PC-3 (cell line): ENCODE data around the gene CSRNP3. TPM values are rescaled to one million over a fixed set of nuclear protein-coding genes. Genes with fewer than 3 reads are reported as not detected.

Source experiments
- ATAC-seq: fragments of 200-7000 bp; cut with Tn5 transposase; 2 replicates; pipeline ENCODE4 v1.9.1; 2020; ENCODE audit warnings: mild to moderate bottlenecking, moderate library complexity
- Bru-seq: library from RNA; stranded (reverse); fragments of 400-500 nt; gene quantifications from one replicate; lab custom pipeline; 2021; lab: Mats Ljungman, UMichigan
- BruChase-seq, 2 experiments: library from RNA; stranded (reverse); fragments of 400-500 nt; gene quantifications; one replicate each; lab custom pipeline; 2021; lab: Mats Ljungman, UMichigan
- BruUV-seq: library from RNA; stranded (reverse); fragments of 400-500 nt; replicated peaks from 2 replicates; lab custom pipeline; 2021; lab: Mats Ljungman, UMichigan
- CTCF ChIA-PET: fragments of 300-600 bp; sonication (Branson Sonifier 250); formaldehyde crosslinking; loops from one replicate; lab custom pipeline; 2022; ENCODE audit warnings: antibody characterized with exemption; lab: Charles Lee
- POLR2A ChIA-PET: fragments of 300-600 bp; sonication (Branson Sonifier 250); formaldehyde crosslinking; loops from one replicate; lab custom pipeline; 2022; ENCODE audit warnings: antibody characterized with exemption; ENCODE audit not compliant: unreplicated experiment; lab: Charles Lee
- DNase-seq: peaks from one replicate; pipeline ENCODE4 v3.0.0-alpha.2; 2015
- H2AFZ ChIP-seq: fragments of 300-600 bp; sonication (generic); 2 replicates; pipeline ENCODE4 v1.6.0; 2016; ENCODE audit warnings: antibody characterized with exemption, low read length
- H3F3A ChIP-seq: fragments of 300-600 bp; sonication (generic); one replicate; pipeline ENCODE4 v1.6.0; 2017; ENCODE audit warnings: antibody characterized with exemption, low read length, control low read depth, mild to moderate bottlenecking; ENCODE audit not compliant: unreplicated experiment
- H3K27ac ChIP-seq: fragments of 300-600 bp; sonication (generic); 2 replicates; pipeline ENCODE4 v1.5.1; 2016; ENCODE audit warnings: mild to moderate bottlenecking, low read length
- H3K27me3 ChIP-seq: fragments of 300-600 bp; sonication (generic); 2 replicates; pipeline ENCODE4 v1.6.1; 2016; ENCODE audit warnings: low read length, mixed read lengths
- H3K36me3 ChIP-seq: fragments of 300-600 bp; sonication (generic); 2 replicates; pipeline ENCODE4 v1.6.1; 2016; ENCODE audit warnings: low read depth, mixed run types, low read length, mixed read lengths
- H3K4me1 ChIP-seq: fragments of 300-600 bp; sonication (generic); 2 replicates; pipeline ENCODE4 v1.5.1; 2016; ENCODE audit warnings: low read length; ENCODE audit not compliant: insufficient read depth
- H3K4me2 ChIP-seq: fragments of 300-600 bp; sonication (generic); 2 replicates; pipeline ENCODE4 v1.6.0; 2016; ENCODE audit warnings: low read length
- H3K4me3 ChIP-seq: fragments of 300-600 bp; sonication (generic); 2 replicates; pipeline ENCODE4 v1.5.1; 2016; ENCODE audit warnings: mild to moderate bottlenecking, low read length, mixed read lengths
- H3K79me2 ChIP-seq: fragments of 300-600 bp; sonication (generic); 2 replicates; pipeline ENCODE4 v1.6.1; 2017; ENCODE audit warnings: low read length, mixed read lengths
- H3K9ac ChIP-seq: fragments of 300-600 bp; sonication (generic); 2 replicates; pipeline ENCODE4 v1.6.0; 2016; ENCODE audit warnings: mild to moderate bottlenecking, low read length
- H3K9me2 ChIP-seq: fragments of 300-600 bp; sonication (generic); replicated peaks from 2 replicates; pipeline ENCODE4 v1.6.1; 2016; ENCODE audit warnings: mixed run types, low read length, mixed read lengths
- H3K9me3 ChIP-seq: fragments of 300-600 bp; sonication (generic); 2 replicates; pipeline ENCODE4 v1.6.1; 2016; ENCODE audit warnings: low read length, mixed read lengths
- H4K20me1 ChIP-seq: fragments of 300-600 bp; sonication (generic); 2 replicates; pipeline ENCODE4 v1.6.1; 2016; ENCODE audit warnings: low read length, mixed read lengths
- CTCF ChIP-seq: fragments of 300-600 bp; sonication (generic); conservative IDR thresholded peaks from 2 replicates; pipeline ENCODE4 v1.5.1; 2017; ENCODE audit warnings: antibody characterized with exemption, low read depth, mild to moderate bottlenecking, low read length
- EZH2 ChIP-seq: fragments of 300-600 bp; sonication (generic); IDR thresholded peaks from one replicate; pipeline ENCODE4 v1.6.1; 2017; ENCODE audit warnings: antibody characterized with exemption, mild to moderate bottlenecking, low read length; ENCODE audit not compliant: unreplicated experiment
- EZH2phosphoT487 ChIP-seq: fragments of 300-600 bp; sonication (generic); IDR thresholded peaks from 2 replicates; pipeline ENCODE4 v1.6.1; 2018; ENCODE audit warnings: mild to moderate bottlenecking, antibody characterized with exemption, low read length, borderline replicate concordance
- intact Hi-C: fragments of 100-400 bp; cut with micrococcal nuclease; formaldehyde crosslinking; loops from 2 replicates; pipeline ENCODE4 v1.9.0; 2023
- long read RNA-seq: library from polyadenylated mRNA; unstranded; transcript quantifications from one replicate; pipeline ENCODE4 v2.0.0, GENCODE V29; 2021; ENCODE audit not compliant: unreplicated experiment
- total RNA-seq: library from RNA; depleted of rRNA; stranded (reverse); fragments of >200 nt; gene quantifications from 2 replicates; pipeline ENCODE4 v1.2.3, GENCODE V29; 2014; rRNA removed

Gene CSRNP3
- total RNA-seq (2.2 and 8.3 TPM in 2 replicates), Bru-seq, nascent RNA (percentile 88 among the genes with signal in this experiment), BruChase-seq, experiment 1, labeled RNA remaining after a 6-hour chase (percentile 67 among the genes with signal in this experiment), BruChase-seq, experiment 2, labeled RNA remaining after a 2-hour chase (percentile 87 among the genes with signal in this experiment)
- long read RNA-seq, transcript CSRNP3-205 (7 exons, 1,688 nt) = major isoform, 24 of 71 reads
- long read RNA-seq, partial matches to known transcripts = 12 of 71 reads
- long read RNA-seq, other reads (novel, unspliced or antisense) = 35 of 71 reads

- Histone ChIP-seq H3F3A (no peaks in the 10 kb centered on the region), H4K20me1 (no peaks in the 10 kb centered on the region), H3K27ac (no peak within 1 kb of the TSS), H3K4me2 (peak within 1 kb of the TSS; percentile 82), H3K4me1 (peaks cover 24% of the 10 kb centered on the region; the same call in 1 of the 2 replicates), H3K9me2 (no peaks in the 10 kb centered on the region), H2AFZ (peak within 1 kb of the TSS; percentile 82), H3K79me2 (peaks cover 6% of the 10 kb centered on the region; the same call in 1 of the 2 replicates), H3K36me3 (no peaks in the 10 kb centered on the region), H3K27me3 (no peaks in the 10 kb centered on the region), H3K4me3 (peak within 1 kb of the TSS; percentile 73), H3K9ac (peak within 1 kb of the TSS; percentile 54), H3K9me3 (no peaks in the 10 kb centered on the region)
- ChIA-PET POLR2A (interaction anchor here (1.1 kb wide), 1 partner anchor 61 kb away, joined by 10 read pairs; no protein-coding TSS in a partner anchor), CTCF (interaction anchor here (0.6 to 1.5 kb wide), 7 partner anchors 28 to 405 kb away, joined by 3 to 7 read pairs (median 3); no protein-coding TSS in a partner anchor)
- no TSS peak for BruUV-seq
- DNase-seq (peak; percentile 97), ATAC-seq (peak; percentile 100)
- TF ChIP-seq EZH2 (no peak), EZH2phosphoT487 (no peak), CTCF (no peak)
- intact Hi-C loops = loop anchor here (1.0 to 2.0 kb wide), 3 partner anchors 41 to 67 kb away; no protein-coding TSS in a partner anchor
Observed at GRCh38 chr2:165469417-165469816, at the start of gene CSRNP3. TSS of gene CSRNP3 (plus strand) at chr2:165469698. CDS start at chr2:165595066, 125,368 bp downstream.

GRCh38 chr2:165420231-165420630 is 49.3 kb upstream of the CSRNP3 start:
- H3K4me1 ChIP-seq = no peaks in the 10 kb centered on the region
- ATAC-seq (no peak), DNase-seq (no peak)
- no peak overlapping the region for H3K4me3 ChIP-seq
- no peaks in the 10 kb centered on the region for H3F3A ChIP-seq
- peaks cover 4% of the 10 kb centered on the region; the same call in 1 of the 2 replicates for H3K9me3 ChIP-seq
- H3K4me2 ChIP-seq = no peak overlapping the region
- ChIA-PET POLR2A (no interaction called here), CTCF (no interaction called here)
- intact Hi-C loops = no loop called here
- H3K9ac ChIP-seq = no peak overlapping the region
- H3K36me3 ChIP-seq = no peaks in the 10 kb centered on the region
- no peaks in the 10 kb centered on the region for H3K79me2 ChIP-seq
- H3K9me2 ChIP-seq = no peaks in the 10 kb centered on the region
- H3K27me3 ChIP-seq = no peaks in the 10 kb centered on the region
- no peaks in the 10 kb centered on the region for H4K20me1 ChIP-seq
- BruUV-seq = no TSS peak
- TF ChIP-seq CTCF (no peak), EZH2phosphoT487 (no peak)
- H2AFZ ChIP-seq = no peak overlapping the region
- H3K27ac ChIP-seq = no peak overlapping the region

GRCh38 chr2:165423081-165423480 is 46.4 kb upstream of the CSRNP3 start:
- no peaks in the 10 kb centered on the region for H3K79me2 ChIP-seq
- ChIA-PET CTCF (no interaction called here), POLR2A (no interaction called here)
- no peaks in the 10 kb centered on the region for H3K9me2 ChIP-seq
- H3K9me3 ChIP-seq = no peaks in the 10 kb centered on the region
- no TSS peak for BruUV-seq
- no peak for ATAC-seq
- H2AFZ ChIP-seq = no peak overlapping the region
- no peak for DNase-seq
- no peak overlapping the region for H3K4me3 ChIP-seq
- H3K9ac ChIP-seq = no peak overlapping the region
- no peaks in the 10 kb centered on the region for H4K20me1 ChIP-seq
- H3K4me2 ChIP-seq = no peak overlapping the region
- H3K27me3 ChIP-seq = no peaks in the 10 kb centered on the region
- H3K4me1 ChIP-seq = 0 out of 2 replicates have a peak, but pooled peaks cover 5% of the 10 kb centered on the region
- intact Hi-C loops = no loop called here
- no peaks in the 10 kb centered on the region for H3K36me3 ChIP-seq
- H3F3A ChIP-seq = no peaks in the 10 kb centered on the region
- TF ChIP-seq CTCF = no peak
- TF ChIP-seq EZH2phosphoT487 = no peak
- TF ChIP-seq EZH2 = no peak
- H3K27ac ChIP-seq = no peak overlapping the region
